CD4-positive, alpha-beta T cell treated with Interleukin-17A for 4 hours (primary cell): Measurements from ENCODE around the gene ACTL6B.

Experiments used
- DNase-seq: peaks from one replicate; pipeline ENCODE4 v3.0.0-alpha.2; 2020; ENCODE audit warnings: mixed read lengths

ACTL6B gene

DNA sequence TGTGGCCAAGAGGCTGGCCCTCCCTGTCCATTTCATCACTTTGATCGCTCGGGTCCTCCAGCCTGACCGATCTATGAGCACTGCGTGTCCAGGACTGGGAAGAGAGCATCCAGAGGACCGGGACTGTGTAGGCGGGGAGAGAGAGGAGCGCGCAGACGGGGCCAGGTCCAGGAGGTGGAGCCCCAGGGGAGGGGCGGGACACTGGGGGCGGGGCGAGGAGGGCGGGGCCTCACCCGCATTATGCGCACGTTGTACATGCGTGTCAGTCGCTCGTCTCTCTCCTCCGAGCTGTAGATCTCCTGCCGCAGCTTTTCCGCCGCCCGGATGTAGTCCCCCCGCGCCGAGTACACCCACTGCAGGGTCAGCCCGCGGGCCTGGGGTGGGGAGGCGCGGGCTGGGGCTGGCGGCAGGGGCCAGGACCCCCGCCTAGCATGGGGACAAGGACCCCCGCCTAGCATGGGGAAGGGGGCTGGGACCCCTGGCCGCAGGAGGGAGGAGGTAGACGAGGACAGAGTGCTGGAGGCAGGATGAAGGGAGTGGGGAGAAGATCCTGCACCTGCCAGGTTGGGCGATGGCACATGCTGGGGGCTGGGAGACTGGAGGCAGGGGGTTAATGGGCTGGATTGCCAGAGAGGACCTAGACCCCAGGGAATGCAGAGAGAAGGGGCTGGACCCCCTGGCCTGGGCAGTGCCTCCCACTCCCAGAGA, 29.6 kb downstream of the ACTL6B start:
- DNase-seq = peak; percentile 95

DNA sequence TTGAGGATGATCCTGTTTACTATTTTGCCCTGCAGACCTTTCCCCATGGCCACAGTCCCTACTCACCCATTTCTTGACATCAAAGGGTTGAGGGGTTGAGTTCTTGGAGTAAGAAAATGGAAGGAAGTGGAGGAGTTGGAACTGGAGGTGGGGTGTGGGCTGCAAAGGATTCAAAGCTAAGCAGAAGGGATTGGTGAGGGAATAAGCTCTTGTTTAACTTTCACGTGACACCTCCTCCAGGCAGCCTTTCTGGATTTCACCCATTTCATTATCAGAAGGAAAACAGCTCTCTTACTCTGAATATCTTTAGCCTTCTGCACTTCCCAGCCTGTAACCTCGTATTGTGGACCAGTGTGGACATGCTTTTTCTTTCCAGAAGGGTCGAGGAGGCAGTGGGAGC, 30.2 kb downstream of the ACTL6B start:
- DNase-seq = no peak

DNA sequence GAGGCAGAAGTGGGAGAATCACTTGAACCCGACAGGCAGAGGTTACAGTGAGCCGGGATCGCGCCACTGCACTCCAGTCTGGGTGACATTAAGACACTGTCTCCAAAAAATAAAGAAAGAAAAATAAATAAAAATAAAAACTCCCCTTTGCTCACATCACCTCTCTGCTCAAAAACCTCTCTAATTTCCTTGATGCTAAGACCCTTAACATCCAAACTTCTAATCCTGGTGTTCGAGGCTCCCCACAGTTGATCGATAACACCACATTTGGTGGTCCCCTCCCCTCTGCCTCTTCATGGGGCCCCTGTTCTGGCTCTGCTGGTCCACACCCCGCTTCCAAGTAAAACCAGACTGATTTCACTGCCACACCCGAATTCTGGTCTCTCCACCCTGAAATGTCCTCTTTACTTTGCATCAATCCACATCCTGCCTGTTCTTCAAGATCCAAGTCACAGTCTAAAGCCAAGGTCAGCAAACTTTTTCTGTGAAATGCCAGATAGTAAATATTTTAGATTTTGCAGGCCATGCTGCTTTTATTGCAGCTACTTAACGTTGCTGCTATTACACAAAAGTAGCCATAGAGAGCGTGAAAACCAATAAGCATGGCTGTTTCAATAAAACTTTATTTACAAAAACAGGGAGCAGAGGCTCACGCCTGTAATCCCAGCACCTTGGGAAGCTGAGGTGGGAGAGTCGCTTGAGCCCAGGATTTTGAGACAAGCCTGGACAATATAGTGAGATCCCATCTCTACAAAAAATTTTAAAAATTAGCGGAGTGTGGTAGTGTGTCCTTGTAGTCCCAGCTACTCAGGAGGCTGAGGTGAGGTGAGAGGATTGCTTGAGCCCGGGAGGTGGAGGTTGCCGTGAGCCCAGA, 32.1 kb downstream of the ACTL6B start:
- no peak for DNase-seq

GRCh38 chr7:100621554-100621953, 34.7 kb downstream of the ACTL6B start:
- DNase-seq = no peak

GRCh38 chr7:100620804-100621203, 35.4 kb downstream of the ACTL6B start:
- no peak for DNase-seq

DNA sequence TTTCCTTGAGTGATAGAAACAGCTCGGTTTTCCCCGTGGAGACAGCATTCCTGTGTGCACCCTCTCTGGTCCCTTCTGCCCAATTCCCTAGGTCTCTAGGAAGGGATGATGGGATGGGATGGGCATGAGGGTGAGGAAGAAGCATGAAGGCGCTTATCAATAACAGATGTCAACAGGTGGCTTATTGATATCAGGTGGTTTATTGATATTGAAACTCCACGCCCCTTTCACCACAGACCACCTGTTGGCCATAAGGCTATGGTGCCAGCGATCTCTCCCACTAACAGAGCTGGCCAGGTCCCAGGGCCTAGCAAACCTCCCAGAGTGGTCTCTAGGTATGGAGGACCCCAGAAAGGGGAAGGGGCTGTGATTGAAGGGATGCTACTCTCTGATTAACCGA, 36.0 kb downstream of the ACTL6B start:
- DNase-seq = no peak

- DNase-seq = no peak
Measured at GRCh38 chr7:100614308-100614861, 41.9 kb downstream of the ACTL6B start.

DNA sequence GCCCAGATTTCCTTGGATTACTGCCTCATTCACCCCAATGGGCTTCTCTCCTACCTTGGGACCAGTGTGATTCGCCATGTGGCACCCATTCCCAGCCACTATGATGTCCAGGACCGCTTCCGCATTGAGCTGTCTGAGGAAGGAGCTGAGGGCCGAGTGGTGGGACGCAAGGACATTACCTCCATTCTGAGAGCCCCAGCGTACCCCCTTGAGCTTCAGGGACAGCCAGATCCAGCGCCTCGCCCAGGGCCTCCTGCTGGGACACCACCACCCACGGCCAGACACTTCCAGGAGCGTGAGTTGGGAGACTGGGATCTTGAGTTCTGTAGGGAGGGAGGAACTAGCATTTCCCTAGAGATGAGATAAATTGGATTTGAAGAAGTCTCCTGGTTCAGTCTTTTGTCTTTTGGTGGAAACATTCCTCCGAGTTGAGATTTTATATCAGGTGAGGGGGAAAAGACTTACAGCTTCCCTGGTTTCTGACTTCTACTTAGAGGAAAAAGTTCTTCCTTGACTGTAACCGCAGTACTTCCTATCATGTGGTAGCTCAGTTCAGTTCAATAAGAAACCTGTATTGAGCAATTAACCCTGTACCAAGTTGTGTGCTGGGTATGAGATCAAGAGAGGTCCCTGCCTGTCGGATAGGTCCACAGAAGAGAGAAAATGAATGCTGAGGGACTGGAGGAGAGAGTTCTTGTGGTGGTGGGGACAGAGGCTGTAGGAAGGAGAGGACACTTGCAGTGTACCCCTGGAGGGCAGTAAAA, 42.7 kb downstream of the ACTL6B start:
- no peak for DNase-seq

- peak; percentile 40 for DNase-seq
Measured at GRCh38 chr7:100612730-100613390, 43.4 kb downstream of the ACTL6B start.

DNA sequence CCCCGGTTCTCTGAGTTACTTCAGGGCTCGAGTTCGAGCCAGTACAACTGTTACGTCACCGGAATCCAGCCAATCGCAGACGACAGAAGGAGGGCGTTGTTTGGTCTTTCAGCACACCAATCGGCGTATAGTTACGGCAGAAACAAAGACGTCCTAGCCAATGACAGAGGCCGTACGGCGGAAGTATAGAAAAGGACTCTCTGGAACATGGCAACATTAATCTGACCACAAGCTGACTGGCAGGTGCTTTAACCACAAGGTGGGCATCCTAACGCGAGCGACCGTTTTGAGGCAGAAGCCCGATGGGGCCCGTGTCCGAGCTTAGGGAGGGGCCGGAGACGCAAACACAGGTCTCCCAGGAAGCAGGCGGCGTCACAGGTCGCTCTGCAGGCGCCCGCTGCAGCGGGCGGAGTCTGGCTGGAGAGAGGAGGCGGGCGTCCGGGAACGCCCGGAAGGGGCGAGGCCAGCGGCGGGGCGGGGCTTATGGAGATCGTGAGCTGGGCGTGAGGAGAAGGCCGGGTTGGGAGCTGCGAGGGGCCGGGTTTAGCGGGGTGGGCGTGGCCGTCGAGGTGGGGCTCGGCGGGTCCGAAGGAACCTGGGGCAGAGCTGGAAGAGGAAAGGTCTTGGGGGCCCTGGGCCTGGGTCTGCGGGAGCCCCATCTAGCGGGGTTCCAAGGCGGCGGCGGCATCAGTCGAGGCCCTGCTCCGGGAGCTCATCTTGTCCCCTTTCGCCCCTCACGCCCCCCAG, 44.1 kb downstream of the ACTL6B start, which contains the start of gene MOSPD3:
Gene MOSPD3 (plus strand): TSS at position 558 of the 747 bp plus-strand sequence. CDS start 252 bp downstream, outside the sequence.
- DNase-seq = peak; percentile 99

GRCh38 chr7:100609958-100610357, 46.3 kb downstream of the ACTL6B start:
- no peak for DNase-seq

DNA sequence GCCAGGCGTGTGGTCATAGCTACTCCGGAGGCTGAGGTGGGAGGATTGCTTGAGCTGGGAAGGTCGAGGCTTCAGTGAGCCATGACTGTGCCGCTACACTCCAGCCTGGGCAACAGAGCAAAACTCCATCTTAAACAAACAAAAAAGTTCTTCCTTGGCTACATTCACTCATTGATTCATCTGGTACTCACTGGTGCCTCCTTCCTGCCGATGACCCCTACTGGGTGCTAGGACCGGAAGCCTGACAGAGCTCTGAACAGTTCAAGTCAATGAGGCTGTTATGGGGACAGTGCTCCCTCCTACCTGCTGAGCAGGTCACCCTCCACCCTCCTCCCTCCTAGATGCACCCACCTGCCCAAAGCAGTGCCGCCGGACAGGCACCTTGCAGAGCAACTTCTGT, 49.1 kb downstream of the ACTL6B start:
- DNase-seq = no peak

- no peak for DNase-seq
Measured at GRCh38 chr7:100606313-100606712, 49.9 kb downstream of the ACTL6B start.

GRCh38 chr7:100604976-100605911, 51.0 kb downstream of the ACTL6B start:
- peak; percentile 62 for DNase-seq

GRCh38 chr7:100604028-100604975, 51.9 kb downstream of the ACTL6B start:
- DNase-seq = peak; percentile 87

DNA sequence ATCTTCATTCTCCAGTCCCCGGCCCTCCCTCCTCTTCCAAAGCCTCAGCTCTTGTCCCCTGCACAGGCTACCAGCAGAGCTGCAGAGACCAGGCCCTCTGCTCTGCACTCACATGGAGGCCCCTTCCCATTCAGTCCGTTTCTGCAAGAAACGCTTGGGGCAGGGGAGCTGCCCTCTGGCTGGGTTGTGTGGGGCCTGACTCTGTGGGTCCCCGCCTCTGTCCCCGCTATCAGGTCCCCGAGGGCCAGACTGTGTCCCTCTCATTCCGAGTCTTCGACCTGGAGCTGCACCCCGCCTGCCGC, 52.6 kb downstream of the ACTL6B start:
- DNase-seq = no peak

GRCh38 chr7:100602889-100603725, 53.1 kb downstream of the ACTL6B start:
- DNase-seq = no peak

DNA sequence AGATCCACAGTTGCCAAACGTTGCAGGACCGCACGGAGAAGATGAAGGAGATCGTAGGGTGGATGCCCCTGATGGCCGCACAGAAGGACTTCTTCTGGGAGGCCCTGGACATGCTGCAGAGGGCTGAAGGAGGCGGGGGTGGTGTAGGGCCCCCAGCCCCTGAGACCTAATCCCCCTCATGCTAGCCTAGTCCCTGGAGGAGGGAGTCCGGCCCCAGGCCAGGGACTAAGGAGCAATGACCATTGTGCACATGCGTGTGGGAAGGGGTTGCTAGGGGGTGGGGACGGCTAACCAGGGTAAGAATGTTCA, 55.6 kb downstream of the ACTL6B start:
- no peak for DNase-seq
